COLO668 (cell line): ENCODE results near the gene EFCAB12.
A peak's percentile ranks its signal among the peaks of the same experiment; 100 is the strongest.

ENCODE experiments used
- DNase-seq: peaks from one replicate; lab custom pipeline; 2025; ENCODE audit not compliant: unreplicated experiment; lab: John Stamatoyannopoulos, UW

Gene EFCAB12

DNA sequence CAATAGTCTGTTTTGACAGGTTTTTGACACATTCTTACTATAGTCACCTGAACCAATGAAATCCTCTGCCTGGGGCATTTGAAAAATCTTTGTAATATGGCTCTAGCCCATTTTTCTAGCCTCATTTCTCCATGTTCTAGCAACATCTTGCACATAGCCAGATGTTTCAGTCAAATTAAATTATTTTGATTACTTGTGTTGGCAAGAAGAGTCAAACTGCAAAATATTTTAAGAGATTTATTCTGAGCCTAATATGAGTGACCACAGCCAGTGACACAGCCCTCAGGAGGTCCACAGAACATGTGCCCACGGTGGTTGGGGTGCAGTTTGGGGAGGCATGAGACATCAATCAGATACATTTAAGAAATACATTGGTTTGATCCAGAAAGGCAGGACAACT lies 18.5 kb upstream of the EFCAB12 start:
- DNase-seq: no peak

DNA sequence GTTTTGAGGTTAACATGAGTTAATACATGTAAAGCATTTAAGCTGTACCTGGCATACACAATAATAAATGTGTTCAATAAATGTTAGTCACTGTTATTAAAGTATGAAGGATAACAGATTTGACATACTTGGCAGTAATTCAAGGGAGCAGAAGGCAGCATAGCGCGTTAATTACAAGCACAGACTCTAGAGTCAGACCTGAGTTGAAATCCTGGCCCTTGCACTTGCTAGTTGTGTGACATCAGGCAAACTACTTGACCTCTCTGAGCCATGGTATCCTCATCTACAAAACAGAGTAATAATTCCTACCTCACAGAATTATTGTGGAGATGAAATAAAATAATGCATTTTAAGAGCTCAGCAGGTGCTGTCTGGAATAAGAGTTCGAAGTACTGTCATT lies 17.0 kb upstream of the EFCAB12 start:
- DNase-seq: no peak

DNA sequence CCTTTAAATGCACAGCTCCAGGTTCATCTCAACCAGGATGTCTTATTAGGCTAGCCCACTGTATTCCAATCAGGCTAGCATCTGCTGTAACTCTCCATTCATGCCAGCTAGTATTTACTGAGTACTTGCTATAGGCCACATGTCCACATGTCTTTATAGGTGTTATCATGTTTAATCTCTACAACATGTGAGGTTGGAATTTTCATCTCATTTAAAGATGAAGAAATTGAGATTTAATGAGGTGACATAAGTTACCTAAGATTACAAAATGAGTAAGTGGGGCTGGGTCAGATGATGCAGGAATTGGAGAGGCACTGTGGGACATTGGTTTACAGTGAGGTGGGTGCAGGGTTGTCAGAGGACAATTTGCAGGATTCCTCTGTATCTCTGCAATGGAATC lies 14.5 kb upstream of the EFCAB12 start:
- no peak for DNase-seq

DNA sequence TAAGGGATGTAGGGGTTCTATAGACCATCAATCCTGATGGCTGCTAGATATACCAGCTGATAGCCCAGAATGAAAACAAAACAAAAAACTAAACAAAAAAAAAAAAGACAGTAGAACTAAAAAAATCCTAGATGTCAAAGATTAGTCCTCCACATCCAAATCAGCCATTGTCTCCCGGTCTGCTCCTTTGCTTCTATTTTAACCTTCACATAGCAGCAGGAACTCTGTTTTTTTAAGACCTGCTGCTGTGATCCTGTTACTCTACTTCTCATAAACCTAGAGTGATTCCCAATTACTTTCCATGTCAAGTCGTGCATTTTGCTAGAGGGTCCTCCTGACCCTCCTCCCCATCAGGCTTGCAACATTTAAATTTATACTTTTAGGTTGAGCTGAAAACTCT lies 14.1 kb upstream of the EFCAB12 start:
- DNase-seq: no peak

GRCh38 chr3:129441782-129442181 lies 13.3 kb upstream of the EFCAB12 start:
- no peak for DNase-seq

DNA sequence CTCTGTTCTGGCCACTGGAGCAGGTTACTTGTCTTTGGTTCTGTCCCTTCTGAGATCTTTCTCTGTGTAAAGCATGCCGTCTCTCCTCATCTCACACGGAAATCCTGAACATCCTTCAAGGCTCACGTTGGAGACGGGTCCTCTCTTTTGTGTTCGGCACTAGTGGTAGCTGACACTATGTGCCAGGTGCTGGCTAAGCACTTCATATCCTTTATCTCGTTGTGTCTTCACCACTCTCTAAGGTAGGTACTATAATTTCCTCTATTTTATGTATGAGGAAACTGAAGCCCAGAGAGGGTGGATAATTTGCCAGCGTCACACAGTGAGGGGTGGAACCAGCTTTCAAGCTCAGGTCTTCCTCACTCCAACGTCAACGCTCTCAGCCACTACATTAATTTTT lies 12.8 kb upstream of the EFCAB12 start:
- no peak for DNase-seq

- DNase-seq: no peak
These were observed 12.3 kb upstream of the EFCAB12 start for GRCh38 chr3:129440618-129441190.

- DNase-seq: peak; percentile 96
These were observed 11.6 kb upstream of the EFCAB12 start, which contains the start of the genes IFT122 and MBD4 for GRCh38 chr3:129439817-129440617. IFT122 (plus strand) TSS chr3:129440224; CDS start chr3:129440331, 107 bp downstream. MBD4 (minus strand) TSS chr3:129439948; CDS start chr3:129439833, 115 bp downstream.

GRCh38 chr3:129439226-129439816 lies 10.9 kb upstream of the EFCAB12 start:
- peak; percentile 17 for DNase-seq

- DNase-seq: no peak
These were observed 6.9 kb upstream of the EFCAB12 start for GRCh38 chr3:129435367-129435766.

- DNase-seq: no peak
These were observed 5.7 kb upstream of the EFCAB12 start for GRCh38 chr3:129434140-129434539.

- DNase-seq: no peak
These were observed 5.1 kb upstream of the EFCAB12 start for GRCh38 chr3:129433565-129433964.

- DNase-seq: no peak
These were observed 4.2 kb upstream of the EFCAB12 start for GRCh38 chr3:129432671-129433070.

GRCh38 chr3:129432036-129432435 lies 3.6 kb upstream of the EFCAB12 start:
- DNase-seq: no peak

DNA sequence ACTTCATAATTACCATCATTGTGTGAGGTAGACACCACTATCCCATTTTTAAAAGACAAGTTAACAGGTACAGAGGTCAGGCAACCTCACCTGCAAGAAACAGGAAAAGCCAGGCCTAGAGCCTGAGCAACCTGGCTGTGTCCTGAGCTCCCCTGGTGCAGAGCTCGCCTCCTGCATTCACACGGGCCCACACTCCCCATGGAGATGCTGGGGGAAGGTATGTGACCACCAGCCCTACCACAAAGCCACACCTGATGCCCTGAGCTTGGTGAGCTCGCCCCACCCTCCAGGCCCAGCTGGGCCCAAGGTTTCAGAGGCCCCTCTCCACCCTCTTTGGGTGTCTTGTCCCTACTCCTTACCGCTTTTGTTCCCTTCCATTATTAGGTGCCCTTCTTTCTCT lies 1.2 kb upstream of the EFCAB12 start:
- DNase-seq: no peak

GRCh38 chr3:129429080-129429451 lies 630 bp upstream of the EFCAB12 start:
- no peak for DNase-seq

- no peak for DNase-seq
These were observed 445 bp downstream of the EFCAB12 start for GRCh38 chr3:129428007-129428375.

GRCh38 chr3:129425619-129426018 lies 2.8 kb downstream of the EFCAB12 start:
- DNase-seq: no peak

GRCh38 chr3:129425213-129425612 lies 3.2 kb downstream of the EFCAB12 start:
- no peak for DNase-seq

DNA sequence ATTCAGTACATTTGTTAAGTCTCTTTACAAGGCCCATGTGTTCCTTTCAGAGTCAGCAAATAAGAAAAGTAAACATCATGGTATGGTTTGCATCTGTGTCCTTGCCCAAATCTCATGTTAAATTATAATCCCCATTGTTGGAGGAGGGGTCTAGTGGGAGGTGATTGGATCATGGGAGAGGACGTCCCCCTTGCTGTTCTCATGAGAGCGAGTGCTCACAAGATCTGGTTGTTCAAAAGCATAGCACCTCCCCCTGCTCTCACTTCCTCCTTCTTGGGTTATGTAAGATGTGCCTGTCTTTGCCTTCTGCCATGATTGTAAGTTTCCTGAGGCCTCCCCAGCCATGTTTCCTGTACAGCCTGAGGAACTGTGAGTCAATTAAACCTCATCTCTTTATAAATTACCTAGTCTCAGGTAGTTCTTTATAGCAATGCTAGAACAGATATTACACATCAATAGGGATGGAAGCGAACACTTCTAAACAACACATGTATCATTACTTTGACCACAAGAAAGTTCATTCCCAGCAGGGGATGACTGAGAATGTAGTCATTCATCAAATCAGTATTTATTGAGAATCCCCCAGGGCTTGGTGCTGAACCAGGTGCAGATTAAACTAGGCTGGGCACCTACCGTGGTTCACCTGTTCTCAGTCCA lies 4.1 kb downstream of the EFCAB12 start:
- DNase-seq: no peak

DNA sequence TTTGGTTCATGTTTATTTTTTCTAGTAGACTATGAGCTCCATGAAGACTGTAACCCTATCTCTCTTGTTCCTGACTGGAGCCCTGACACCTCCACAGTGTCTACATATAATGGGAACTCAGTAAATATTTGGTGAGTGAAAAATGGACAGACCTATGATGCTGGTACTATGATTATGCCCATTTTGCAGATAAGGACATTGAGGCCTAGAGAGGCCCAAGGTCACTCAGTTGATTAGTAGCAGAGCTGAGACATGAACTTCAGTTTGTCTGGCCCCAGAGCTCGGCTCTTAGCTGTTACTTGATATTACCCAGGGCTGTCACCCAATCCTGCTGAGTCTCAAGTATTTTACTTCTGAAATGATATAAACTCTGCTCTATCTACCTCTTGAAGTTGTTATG lies 5.5 kb downstream of the EFCAB12 start:
- no peak for DNase-seq
